Activated T-cell treated with anti-CD3 and anti-CD28 coated beads, Interleukin-2, amount 50 U/mL, for 4 hours (primary cell): Measurements from ENCODE around the gene ANKRD30B. TPM values are rescaled to one million over a fixed set of nuclear protein-coding genes. Genes with fewer than 3 reads are reported as not detected.
"Not testable (repeated sequence)": the region's sequence is repeated elsewhere in the genome, so short reads cannot be mapped to it uniquely, and the experiment has no call there.

Source experiments
- ATAC-seq, 2 donors: fragments of 200-7000 bp; cut with Tn5 transposase; one replicate each; pipeline ENCODE4 v1.10.0; 2021
- DNase-seq: peaks from one replicate; pipeline ENCODE4 v3.0.0-alpha.2; 2020
- H3K27me3 Mint-ChIP-seq: one replicate; pipeline ENCODE4 v1.8.0; 2021; ENCODE audit warnings: low read depth, mixed read lengths
- H3K36me3 Mint-ChIP-seq: one replicate; pipeline ENCODE4 v1.8.0; 2022; ENCODE audit warnings: mixed read lengths; ENCODE audit not compliant: insufficient read depth
- H3K4me1 Mint-ChIP-seq: one replicate; pipeline ENCODE4 v1.8.0; 2021; ENCODE audit warnings: low read depth, mixed read lengths
- H3K4me3 Mint-ChIP-seq: one replicate; pipeline ENCODE4 v1.8.0; 2021; ENCODE audit warnings: mild to moderate bottlenecking, moderate library complexity, mixed read lengths
- H3K9me3 Mint-ChIP-seq: one replicate; pipeline ENCODE4 v1.8.0; 2021; ENCODE audit warnings: mixed read lengths
- total RNA-seq, 3 donors: library from RNA; stranded (reverse); gene quantifications; one replicate each; pipeline ENCODE4 v1.2.1, GENCODE V29; 2021

The ANKRD30B gene
- not detected for total RNA-seq

- Mint-ChIP-seq H3K9me3 (no peaks in the 10 kb centered on the region), H3K4me3 (peak within 1 kb of the TSS; percentile 39), H3K27me3 (peaks cover 14% of the 10 kb centered on the region), H3K36me3 (no peaks in the 10 kb centered on the region), H3K4me1 (no peaks in the 10 kb centered on the region)
- ATAC-seq (peak; percentile 50 to 77), DNase-seq (no peak)
These were observed at the start of gene ANKRD30B for GRCh38 chr18:14747513-14748474. Gene ANKRD30B, plus strand, starts transcription at chr18:14748172. Its CDS starts 248 bp downstream, at chr18:14748420.

GRCh38 chr18:14701286-14702040 lies 46.5 kb upstream of the ANKRD30B start:
- ATAC-seq, H3K4me3 Mint-ChIP-seq, DNase-seq, H3K36me3 Mint-ChIP-seq, H3K4me1 Mint-ChIP-seq, H3K9me3 Mint-ChIP-seq, H3K27me3 Mint-ChIP-seq: not testable (repeated sequence)

- not testable (repeated sequence) for H3K9me3 Mint-ChIP-seq, H3K27me3 Mint-ChIP-seq, H3K36me3 Mint-ChIP-seq, DNase-seq, ATAC-seq, H3K4me1 Mint-ChIP-seq, H3K4me3 Mint-ChIP-seq
These were observed 38.2 kb upstream of the ANKRD30B start for GRCh38 chr18:14709761-14710160.

- not testable (repeated sequence) for H3K4me3 Mint-ChIP-seq, ATAC-seq, H3K4me1 Mint-ChIP-seq, H3K9me3 Mint-ChIP-seq, DNase-seq, H3K27me3 Mint-ChIP-seq, H3K36me3 Mint-ChIP-seq
These were observed 26.4 kb upstream of the ANKRD30B start for GRCh38 chr18:14721569-14721968.

GRCh38 chr18:14739056-14739455 lies 8.9 kb upstream of the ANKRD30B start:
- not testable (repeated sequence) for H3K36me3 Mint-ChIP-seq, H3K4me3 Mint-ChIP-seq, ATAC-seq, H3K4me1 Mint-ChIP-seq, H3K9me3 Mint-ChIP-seq, H3K27me3 Mint-ChIP-seq, DNase-seq

GRCh38 chr18:14746897-14747296 lies 1.1 kb upstream of the ANKRD30B start:
- no peak overlapping the region for H3K4me3 Mint-ChIP-seq
- no peaks in the 10 kb centered on the region for H3K9me3 Mint-ChIP-seq
- H3K27me3 Mint-ChIP-seq, result peaks cover 14% of the 10 kb centered on the region
- no peaks in the 10 kb centered on the region for H3K36me3 Mint-ChIP-seq
- DNase-seq (no peak), ATAC-seq (no peak)
- no peaks in the 10 kb centered on the region for H3K4me1 Mint-ChIP-seq

- Mint-ChIP-seq H3K4me1 (no peaks in the 10 kb centered on the region), H3K36me3 (no peaks in the 10 kb centered on the region), H3K27me3 (peaks cover 14% of the 10 kb centered on the region), H3K9me3 (no peaks in the 10 kb centered on the region), H3K4me3 (no peak overlapping the region)
- no peak for DNase-seq
- no peak for ATAC-seq
These were observed 524 bp downstream of the ANKRD30B start for GRCh38 chr18:14748496-14748895.

GRCh38 chr18:14763566-14763965 lies 15.6 kb downstream of the ANKRD30B start:
- not testable (repeated sequence) for H3K4me3 Mint-ChIP-seq, H3K36me3 Mint-ChIP-seq, H3K4me1 Mint-ChIP-seq, ATAC-seq, DNase-seq, H3K27me3 Mint-ChIP-seq, H3K9me3 Mint-ChIP-seq

- peak; percentile 37 to 43 for ATAC-seq
- Mint-ChIP-seq H3K4me1 (no peaks in the 10 kb centered on the region), H3K9me3 (no peaks in the 10 kb centered on the region), H3K27me3 (no peaks in the 10 kb centered on the region), H3K4me3 (no peak overlapping the region), H3K36me3 (no peaks in the 10 kb centered on the region)
- DNase-seq, result no peak
These were observed 19.5 kb downstream of the ANKRD30B start for GRCh38 chr18:14767474-14767873.

GRCh38 chr18:14768241-14768640 lies 20.3 kb downstream of the ANKRD30B start:
- no peak overlapping the region for H3K4me3 Mint-ChIP-seq
- no peaks in the 10 kb centered on the region for H3K36me3 Mint-ChIP-seq
- DNase-seq (no peak), ATAC-seq (peak; percentile 48 to 50)
- no peaks in the 10 kb centered on the region for H3K4me1 Mint-ChIP-seq
- no peaks in the 10 kb centered on the region for H3K9me3 Mint-ChIP-seq
- H3K27me3 Mint-ChIP-seq, result no peaks in the 10 kb centered on the region

- H3K4me1 Mint-ChIP-seq, result no peaks in the 10 kb centered on the region
- no peaks in the 10 kb centered on the region for H3K9me3 Mint-ChIP-seq
- no peak overlapping the region for H3K4me3 Mint-ChIP-seq
- DNase-seq, result no peak
- no peaks in the 10 kb centered on the region for H3K27me3 Mint-ChIP-seq
- H3K36me3 Mint-ChIP-seq, result no peaks in the 10 kb centered on the region
- ATAC-seq, result no peak
These were observed 21.4 kb downstream of the ANKRD30B start for GRCh38 chr18:14769381-14769780.

GRCh38 chr18:14776801-14777200 lies 28.8 kb downstream of the ANKRD30B start:
- Mint-ChIP-seq H3K4me3 (no peak overlapping the region), H3K9me3 (no peaks in the 10 kb centered on the region), H3K36me3 (no peaks in the 10 kb centered on the region), H3K4me1 (no peaks in the 10 kb centered on the region), H3K27me3 (no peaks in the 10 kb centered on the region)
- ATAC-seq (no peak), DNase-seq (no peak)

GRCh38 chr18:14781671-14782070 lies 33.7 kb downstream of the ANKRD30B start:
- Mint-ChIP-seq H3K4me1 (no peaks in the 10 kb centered on the region), H3K9me3 (no peaks in the 10 kb centered on the region), H3K27me3 (no peaks in the 10 kb centered on the region), H3K36me3 (no peaks in the 10 kb centered on the region), H3K4me3 (no peak overlapping the region)
- DNase-seq, result no peak
- no peak for ATAC-seq

- Mint-ChIP-seq H3K36me3 (no peaks in the 10 kb centered on the region), H3K4me3 (no peak overlapping the region), H3K4me1 (no peaks in the 10 kb centered on the region), H3K27me3 (no peaks in the 10 kb centered on the region), H3K9me3 (no peaks in the 10 kb centered on the region)
- ATAC-seq (no peak), DNase-seq (no peak)
These were observed 36.2 kb downstream of the ANKRD30B start for GRCh38 chr18:14784133-14784532.

- not testable (repeated sequence) for H3K27me3 Mint-ChIP-seq, H3K36me3 Mint-ChIP-seq, ATAC-seq, H3K4me3 Mint-ChIP-seq, H3K9me3 Mint-ChIP-seq, DNase-seq, H3K4me1 Mint-ChIP-seq
These were observed 48.9 kb downstream of the ANKRD30B start for GRCh38 chr18:14796876-14797275.
